Measurements from ENCODE around the gene EBLN2.

- no peak for TF ChIP-seq RAD21 (IDR thresholded peaks at IDR 0.05; ENCODE audit: low read length)
- TF ChIP-seq RCOR1 (IDR thresholded peaks at IDR 0.05; ENCODE audit: low read length): no peak
- no peak for TF ChIP-seq CTCF (IDR thresholded peaks at IDR 0.05)
Measured at GRCh38 chr3:73056845-73057150, 4.7 kb upstream of the EBLN2 start.
